Heart left ventricle (tissue), 13 donors: ENCODE measurements around the gene MAP3K20.

Experiments
- POLR2A ChIP-seq, 2 donors: fragments of 450-650 bp; IDR thresholded peaks; one replicate each; pipeline ENCODE4 v1.6.1; 2017; ENCODE audit warnings: antibody characterized with exemption in 2 of 2, mild to moderate bottlenecking in 2 of 2, moderate library complexity in 2 of 2
- TF ChIP-seq, protein P1 (sequence below), 12 donors: fragments of 200-600 bp; sonication (generic) in 4 of 12; IDR thresholded peaks; one replicate each; pipeline versions ENCODE4 v1.5.0 to v1.8.0; 2018 to 2022; ENCODE audit warnings: antibody characterized with exemption in 12 of 12, mild to moderate bottlenecking in 5 of 12
- donor health status: ischemic (EF 13 %, LVEDD 7.1; RV severe dilation, severe dysfunction).
- donor health status: DM: no; HTN: yes; CAD: no.
- donor health status: DM: no; HTN: no; CAD: no.
- donor health status: ischemic (EF 25% LVEDD 6.9; RV normal size, moderate dysfunction).
- donor health status: ischemic (EF 25% LVEDD 5.7; RV mildly dilated, moderate dysfunction).
- donor health status: ischemic (EF 35%, LVEDD 5.7; RV mildly dilated, moderate dysfunction).
- donor health status: nonischemic (EF 11% LVEDD 7.7; RV severe dilation, severe dysfunction).
- donor health status: DM: yes; HTN: yes; CAD: no.
- donor health status: PGD.
- donor health status: ischemic (EF 29% LVEDD 5.4; RV normal size, mild dysfunction).
- donor health status: nonischemic (EF 23%, LVEDD 6.1; RV moderate dilation, normal function).

DNA sequence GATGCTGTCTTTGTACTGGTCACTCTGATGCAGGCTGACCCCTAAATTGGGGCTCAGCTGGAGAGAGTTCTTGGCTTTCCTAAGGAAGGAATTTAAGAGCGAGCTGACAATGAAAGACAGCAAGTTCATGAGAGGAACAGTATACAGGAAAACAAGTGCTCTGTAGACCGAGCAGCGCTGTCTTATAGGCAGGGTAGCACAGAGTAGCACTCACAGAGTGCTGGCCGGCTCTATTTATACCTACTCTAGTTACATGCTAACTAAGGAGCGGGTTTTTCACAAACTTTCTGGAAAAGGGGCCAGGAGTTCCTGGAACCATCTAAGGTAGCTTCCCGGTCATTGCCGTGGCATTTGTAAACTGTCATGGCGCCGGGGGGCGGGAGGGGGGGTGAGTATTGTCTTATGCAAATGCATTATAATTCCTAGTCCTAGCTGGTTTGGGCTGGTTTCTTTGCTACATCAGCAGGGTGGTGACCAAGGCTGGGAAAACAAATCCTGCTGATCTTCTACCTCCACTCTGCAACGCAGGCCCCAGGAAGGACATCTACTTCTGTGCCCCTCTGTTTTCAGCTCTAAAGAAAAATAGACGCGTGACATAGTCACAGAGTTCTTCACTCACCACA, 31.6 kb upstream of the MAP3K20 start:
- TF ChIP-seq POLR2A (IDR thresholded peaks at IDR 0.05) = no peak
- TF ChIP-seq, protein P1, sequence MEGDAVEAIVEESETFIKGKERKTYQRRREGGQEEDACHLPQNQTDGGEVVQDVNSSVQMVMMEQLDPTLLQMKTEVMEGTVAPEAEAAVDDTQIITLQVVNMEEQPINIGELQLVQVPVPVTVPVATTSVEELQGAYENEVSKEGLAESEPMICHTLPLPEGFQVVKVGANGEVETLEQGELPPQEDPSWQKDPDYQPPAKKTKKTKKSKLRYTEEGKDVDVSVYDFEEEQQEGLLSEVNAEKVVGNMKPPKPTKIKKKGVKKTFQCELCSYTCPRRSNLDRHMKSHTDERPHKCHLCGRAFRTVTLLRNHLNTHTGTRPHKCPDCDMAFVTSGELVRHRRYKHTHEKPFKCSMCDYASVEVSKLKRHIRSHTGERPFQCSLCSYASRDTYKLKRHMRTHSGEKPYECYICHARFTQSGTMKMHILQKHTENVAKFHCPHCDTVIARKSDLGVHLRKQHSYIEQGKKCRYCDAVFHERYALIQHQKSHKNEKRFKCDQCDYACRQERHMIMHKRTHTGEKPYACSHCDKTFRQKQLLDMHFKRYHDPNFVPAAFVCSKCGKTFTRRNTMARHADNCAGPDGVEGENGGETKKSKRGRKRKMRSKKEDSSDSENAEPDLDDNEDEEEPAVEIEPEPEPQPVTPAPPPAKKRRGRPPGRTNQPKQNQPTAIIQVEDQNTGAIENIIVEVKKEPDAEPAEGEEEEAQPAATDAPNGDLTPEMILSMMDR (IDR thresholded peaks at IDR 0.05) = no peak
